22Rv1 (cell line): ENCODE results near the gene ATRN.
"Not testable (repeated sequence)": the region's sequence is repeated elsewhere in the genome, so short reads cannot be mapped to it uniquely, and the experiment has no call there.

ENCODE experiments used
- H3K27ac ChIP-seq: fragments of 450-650 bp; 2 replicates; pipeline ENCODE4 v1.5.1; 2017
- CTCF ChIP-seq: fragments of 450-650 bp; IDR thresholded peaks from 2 replicates; pipeline ENCODE4 v1.5.1; 2017; ENCODE audit warnings: mild to moderate bottlenecking
- ZFX ChIP-seq: fragments of 450-650 bp; IDR thresholded peaks from 2 replicates; pipeline ENCODE4 v1.6.1; 2017; ENCODE audit warnings: antibody characterized with exemption, borderline replicate concordance

ATRN gene

GRCh38 chr20:3613821-3614440 is 143.1 kb downstream of the ATRN start:
- no peak overlapping the region for H3K27ac ChIP-seq
- TF ChIP-seq ZFX (no peak), CTCF (no peak)

- no peak overlapping the region for H3K27ac ChIP-seq
- TF ChIP-seq CTCF (no peak), ZFX (no peak)
Observed at GRCh38 chr20:3614466-3614865, 143.6 kb downstream of the ATRN start.

GRCh38 chr20:3615171-3615840 is 144.5 kb downstream of the ATRN start:
- H3K27ac ChIP-seq: not testable (repeated sequence)

- H3K27ac ChIP-seq: no peak overlapping the region
- no peak for TF ChIP-seq CTCF
- no peak for TF ChIP-seq ZFX
Observed at GRCh38 chr20:3616250-3616649, 145.4 kb downstream of the ATRN start.

GRCh38 chr20:3621111-3621510 is 150.3 kb downstream of the ATRN start:
- no peak overlapping the region for H3K27ac ChIP-seq
- no peak for TF ChIP-seq ZFX
- TF ChIP-seq CTCF: no peak

- TF ChIP-seq ZFX (no peak), CTCF (no peak)
- no peak overlapping the region for H3K27ac ChIP-seq
Observed at GRCh38 chr20:3622406-3622805, 151.6 kb downstream of the ATRN start.

GRCh38 chr20:3627476-3627875 is 156.7 kb downstream of the ATRN start:
- no peak overlapping the region for H3K27ac ChIP-seq
- TF ChIP-seq CTCF (no peak), ZFX (no peak)
